GM18867 (cell line): ENCODE data around the gene ATG4D.
A peak's percentile ranks its signal among the peaks of the same experiment; 100 is the strongest.

ENCODE experiments used
- ATAC-seq: cut with Tn5 transposase; IDR thresholded peaks from one replicate; pipeline ENCODE4 v1.9.1; 2021; ENCODE audit warnings: mild to moderate bottlenecking, moderate library complexity; ENCODE audit not compliant: unreplicated experiment

Gene ATG4D

DNA sequence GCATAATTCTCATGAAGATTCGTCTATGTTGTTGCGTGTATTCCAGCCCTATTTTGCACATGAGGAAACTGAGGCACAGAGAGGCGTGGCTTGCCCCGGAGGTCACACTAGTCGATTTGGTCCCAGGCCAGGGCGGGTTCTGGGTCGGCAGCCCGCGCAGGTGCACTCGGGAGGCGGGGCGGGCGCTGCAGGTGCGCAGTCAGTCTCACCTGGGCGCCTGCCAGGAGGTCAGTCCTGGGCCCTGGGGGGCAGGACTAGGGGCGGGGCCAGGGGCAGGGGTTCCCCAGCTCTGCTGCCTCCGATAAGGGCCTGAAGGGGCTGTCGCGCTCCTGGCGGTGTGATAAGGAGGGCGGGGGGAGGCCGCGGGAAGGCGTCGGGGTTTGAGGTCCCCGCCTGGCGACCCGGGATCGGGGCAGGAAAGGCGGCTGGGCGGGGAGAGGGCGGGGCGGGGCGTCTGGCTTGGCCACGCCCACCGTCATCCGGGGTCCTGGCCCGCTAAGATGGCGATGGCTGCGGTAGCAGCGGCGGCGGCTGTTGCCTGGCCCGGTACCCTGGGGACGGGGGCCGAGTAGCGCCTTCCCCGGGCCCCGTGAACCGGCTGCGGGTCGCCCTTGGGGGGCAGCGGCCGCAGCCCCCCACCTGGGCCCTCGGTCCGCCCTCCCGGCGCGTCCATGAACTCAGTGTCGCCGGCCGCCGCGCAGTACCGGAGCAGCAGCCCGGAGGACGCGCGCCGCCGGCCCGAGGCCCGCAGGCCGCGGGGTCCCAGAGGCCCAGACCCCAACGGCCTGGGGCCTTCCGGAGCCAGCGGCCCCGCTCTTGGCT, at the start of gene ATG4D:
TSS of gene ATG4D (plus strand) at position 485 of the 822 bp plus-strand sequence. CDS start at position 672, 187 bp downstream.
- peak; percentile 64 for ATAC-seq

- no peak for ATAC-seq
These were observed 46.3 kb upstream of the ATG4D start for GRCh38 chr19:10497371-10497770.

GRCh38 chr19:10499550-10500246, 44.0 kb upstream of the ATG4D start:
- no peak for ATAC-seq

DNA sequence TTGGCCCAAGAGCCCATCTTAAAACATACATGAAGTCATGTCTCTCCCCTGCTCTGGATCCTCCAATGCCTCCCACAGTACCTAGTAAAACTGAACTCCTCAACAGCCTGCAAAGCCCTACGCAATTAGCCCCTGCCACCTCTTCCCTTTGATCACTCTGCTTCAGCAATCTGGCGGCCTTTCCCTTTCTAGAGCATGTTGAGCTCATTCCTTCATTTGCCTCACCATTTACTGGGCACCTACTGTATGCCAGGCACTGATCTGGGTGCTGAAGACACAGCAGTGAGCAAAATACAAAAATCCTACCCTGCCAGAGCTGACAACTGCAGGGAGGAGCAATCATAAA, 43.5 kb upstream of the ATG4D start:
- ATAC-seq: no peak

- peak; percentile 37 for ATAC-seq
These were observed 41.7 kb upstream of the ATG4D start for GRCh38 chr19:10501971-10502523.

DNA sequence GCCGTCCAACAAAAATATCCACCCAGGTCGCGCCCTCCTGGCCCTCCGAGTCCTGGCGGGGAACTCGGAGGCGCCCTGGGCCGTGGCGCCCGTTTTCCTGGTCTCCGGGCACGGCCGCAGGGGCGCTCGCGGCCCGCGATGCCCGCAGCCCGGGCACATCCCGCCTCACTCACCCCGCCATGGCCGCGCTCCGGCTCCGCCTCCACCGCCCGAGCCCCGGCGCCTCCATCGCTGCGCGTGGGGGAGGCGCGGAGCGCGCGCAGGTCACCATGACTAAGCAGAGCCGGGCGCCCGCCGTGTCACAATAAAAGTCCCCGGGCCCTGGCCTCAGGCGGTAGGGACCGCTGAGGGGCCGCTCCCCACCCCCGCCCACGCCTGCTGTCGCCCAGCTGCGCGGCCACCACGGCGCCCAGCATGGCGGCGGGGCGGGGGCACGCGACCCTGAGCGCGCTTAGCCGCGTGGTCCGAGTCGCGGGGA, 41.1 kb upstream of the ATG4D start:
- ATAC-seq: peak; percentile 76

GRCh38 chr19:10503002-10503789, 40.5 kb upstream of the ATG4D start, which contains the start of gene KEAP1:
Gene KEAP1, minus strand, starts transcription at chr19:10503356. Its CDS starts 3,323 bp downstream, at chr19:10500033.
- no peak for ATAC-seq

- no peak for ATAC-seq
These were observed 38.0 kb upstream of the ATG4D start for GRCh38 chr19:10505583-10506229.

DNA sequence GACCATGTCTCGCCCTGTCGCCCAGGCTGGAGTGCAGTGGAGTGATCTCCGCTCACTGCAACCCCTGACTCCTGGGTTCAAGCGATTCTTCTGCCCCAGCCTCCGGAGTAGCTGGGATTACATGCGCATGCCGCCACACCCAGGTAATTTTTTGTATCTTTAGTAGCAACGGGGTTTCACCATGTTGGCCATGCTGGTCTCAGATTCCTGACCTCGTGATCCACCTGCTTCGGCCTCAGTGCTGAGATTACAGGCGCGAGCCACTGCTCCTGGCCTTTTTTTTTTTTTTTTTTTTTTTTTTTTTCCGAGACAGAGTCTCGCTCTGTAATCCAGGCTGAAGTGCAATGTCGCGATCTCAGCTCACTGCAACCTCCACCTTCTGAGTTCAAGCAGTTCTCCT, 35.7 kb upstream of the ATG4D start:
- ATAC-seq: no peak

DNA sequence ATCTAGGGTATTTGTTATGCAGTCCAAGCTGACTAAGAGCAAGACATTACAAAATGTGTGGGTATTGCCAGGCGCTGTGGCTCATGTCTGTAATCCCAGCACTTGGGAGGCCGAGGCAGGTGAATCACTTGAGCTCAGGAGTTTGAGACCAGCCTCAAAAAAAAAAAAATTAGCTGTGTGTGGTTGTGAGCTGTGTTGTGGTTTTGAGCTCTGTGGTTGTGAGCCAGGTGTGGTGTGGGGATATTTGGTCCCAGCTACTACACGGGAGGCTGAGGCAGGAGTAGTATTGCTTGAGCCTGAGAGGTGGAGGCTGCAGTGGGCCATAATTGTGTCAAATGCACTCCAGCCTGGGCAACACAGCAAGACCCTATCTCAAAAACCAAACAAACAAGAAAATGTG, 35.0 kb upstream of the ATG4D start:
- ATAC-seq: no peak

- no peak for ATAC-seq
These were observed 33.4 kb upstream of the ATG4D start for GRCh38 chr19:10510301-10510802.

- no peak for ATAC-seq
These were observed 30.5 kb upstream of the ATG4D start for GRCh38 chr19:10513223-10513622.

DNA sequence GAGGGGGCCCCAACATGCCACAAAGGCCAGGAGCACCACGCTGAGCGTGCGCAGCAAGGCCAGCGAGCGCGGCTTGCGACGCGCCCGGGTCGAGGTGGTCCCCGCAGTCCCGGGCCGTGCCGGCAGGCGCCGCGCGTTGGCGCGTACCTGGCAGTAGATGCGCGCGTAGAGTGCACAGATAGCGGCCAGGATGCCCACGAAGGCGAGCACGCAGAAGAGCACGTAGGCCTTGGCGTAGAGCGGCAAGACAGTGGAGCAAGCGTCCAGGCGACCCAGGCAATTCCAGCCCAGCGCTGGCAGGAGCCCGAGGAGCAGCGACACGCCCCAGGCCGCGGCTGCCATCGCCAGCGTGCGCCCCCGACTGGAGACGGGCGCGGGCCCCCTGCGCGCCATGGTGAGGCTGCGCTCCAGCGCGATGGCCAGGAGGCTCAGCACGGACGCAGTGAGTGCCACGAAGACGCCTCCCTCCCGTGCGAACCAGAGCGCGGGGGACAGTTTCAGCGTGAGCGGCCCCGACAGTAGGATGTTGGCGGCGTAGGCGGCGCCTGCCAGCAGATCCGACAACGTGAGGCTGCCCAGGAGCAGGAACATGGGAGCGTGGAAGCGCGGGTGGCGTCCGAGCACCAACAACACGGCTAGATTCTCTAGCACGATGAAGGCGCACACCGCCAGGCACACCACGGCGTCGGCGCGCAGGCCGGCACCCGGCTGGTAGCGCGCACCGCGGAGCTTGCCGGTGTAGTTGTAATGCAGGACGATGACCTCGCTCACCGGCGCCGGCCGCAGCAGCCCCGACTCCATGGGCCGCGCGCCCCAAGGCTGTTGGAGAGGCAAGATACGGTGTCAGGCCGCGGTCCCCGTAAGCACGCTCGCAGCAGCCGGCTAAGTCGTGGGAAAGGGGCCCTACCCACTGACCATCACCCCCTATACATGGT, 29.2 kb upstream of the ATG4D start:
- ATAC-seq: no peak

DNA sequence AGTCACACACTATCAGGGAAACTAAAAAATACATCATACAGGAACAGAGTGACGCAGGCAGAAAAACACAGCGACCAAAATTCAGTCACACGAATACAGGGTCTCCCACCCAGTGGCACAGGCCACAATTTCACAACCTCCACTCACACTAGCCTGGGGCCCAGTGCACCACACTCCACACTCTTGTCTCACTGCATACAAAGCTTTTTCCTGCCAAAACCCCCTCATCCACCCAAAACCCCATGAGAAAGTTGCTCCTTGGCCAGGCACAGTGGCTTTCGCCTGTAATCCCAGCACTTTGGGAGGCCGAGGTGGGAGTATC, 27.7 kb upstream of the ATG4D start:
- no peak for ATAC-seq

DNA sequence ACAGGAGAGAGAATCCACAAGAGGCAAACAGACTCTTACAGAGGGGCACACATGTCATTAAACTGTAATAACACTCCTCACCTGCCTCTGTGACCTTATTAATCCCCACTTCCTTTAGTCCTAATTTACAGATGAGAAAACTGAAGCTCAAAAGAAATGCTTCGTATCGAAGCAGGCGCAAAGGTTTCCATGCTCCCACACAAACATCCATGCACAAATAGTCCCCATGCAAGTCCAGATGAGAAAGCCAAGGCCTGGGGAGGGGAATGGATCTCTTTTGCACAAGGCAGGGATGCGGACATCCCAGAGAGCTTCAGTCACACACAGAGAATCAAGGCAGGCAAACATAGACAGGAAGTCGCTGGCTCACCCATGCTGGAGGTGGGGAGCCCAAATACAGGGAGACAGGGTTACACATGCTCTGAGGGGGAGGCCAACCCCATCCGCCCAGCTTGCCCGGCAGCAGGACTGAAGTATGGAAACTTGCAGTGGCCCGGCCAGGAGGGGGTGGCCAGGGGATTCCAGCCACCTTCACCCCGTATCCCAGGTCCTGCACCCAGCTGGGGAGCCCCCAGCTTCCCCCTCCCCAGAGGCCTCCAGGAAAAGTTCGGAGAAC, 26.9 kb upstream of the ATG4D start:
- no peak for ATAC-seq

- no peak for ATAC-seq
These were observed 26.3 kb upstream of the ATG4D start, which contains the start of gene S1PR5 for GRCh38 chr19:10517361-10517759. Gene S1PR5, minus strand, starts transcription at chr19:10517447. Its CDS starts 2,436 bp downstream, at chr19:10515011.

DNA sequence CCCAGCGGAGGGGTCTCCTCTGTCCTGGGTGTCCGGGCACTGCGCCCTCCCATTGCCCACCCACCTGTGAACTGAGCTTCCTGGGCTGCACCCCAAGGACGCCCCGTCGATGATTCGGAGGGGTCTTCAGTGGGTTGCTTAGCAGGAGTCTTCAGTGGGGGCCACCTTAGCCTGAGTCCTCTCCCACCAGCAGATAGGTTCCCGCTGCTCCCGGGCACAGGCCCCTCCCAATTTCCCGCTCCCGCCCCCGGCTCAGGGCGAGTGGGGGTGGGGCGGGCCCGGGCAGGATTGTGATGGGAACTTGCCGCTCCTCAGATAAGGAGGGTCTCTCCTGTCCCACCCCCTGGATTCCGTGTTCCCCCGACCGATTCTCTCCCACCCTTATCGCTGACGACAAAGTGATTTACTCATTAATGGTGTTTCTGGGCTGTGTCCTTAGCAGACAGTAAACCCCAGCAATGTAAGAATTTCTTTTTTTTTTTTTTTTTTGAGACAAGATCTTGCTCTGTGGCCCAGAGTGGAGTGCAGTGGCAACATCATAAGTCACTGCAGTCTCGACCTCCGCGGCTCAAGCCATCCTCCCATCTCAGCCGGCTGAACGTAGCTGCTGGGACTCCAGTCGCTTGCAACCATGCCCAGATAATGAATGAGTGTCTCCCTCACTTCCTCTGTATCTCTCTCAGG, 25.8 kb upstream of the ATG4D start:
- ATAC-seq: no peak
